GM19395 (cell line): ENCODE data around the gene PPFIA4.

Source experiments
- ATAC-seq: cut with Tn5 transposase; IDR thresholded peaks from one replicate; pipeline ENCODE4 v1.9.1; 2021; ENCODE audit warnings: mild to moderate bottlenecking, moderate library complexity; ENCODE audit not compliant: unreplicated experiment

The PPFIA4 gene

DNA sequence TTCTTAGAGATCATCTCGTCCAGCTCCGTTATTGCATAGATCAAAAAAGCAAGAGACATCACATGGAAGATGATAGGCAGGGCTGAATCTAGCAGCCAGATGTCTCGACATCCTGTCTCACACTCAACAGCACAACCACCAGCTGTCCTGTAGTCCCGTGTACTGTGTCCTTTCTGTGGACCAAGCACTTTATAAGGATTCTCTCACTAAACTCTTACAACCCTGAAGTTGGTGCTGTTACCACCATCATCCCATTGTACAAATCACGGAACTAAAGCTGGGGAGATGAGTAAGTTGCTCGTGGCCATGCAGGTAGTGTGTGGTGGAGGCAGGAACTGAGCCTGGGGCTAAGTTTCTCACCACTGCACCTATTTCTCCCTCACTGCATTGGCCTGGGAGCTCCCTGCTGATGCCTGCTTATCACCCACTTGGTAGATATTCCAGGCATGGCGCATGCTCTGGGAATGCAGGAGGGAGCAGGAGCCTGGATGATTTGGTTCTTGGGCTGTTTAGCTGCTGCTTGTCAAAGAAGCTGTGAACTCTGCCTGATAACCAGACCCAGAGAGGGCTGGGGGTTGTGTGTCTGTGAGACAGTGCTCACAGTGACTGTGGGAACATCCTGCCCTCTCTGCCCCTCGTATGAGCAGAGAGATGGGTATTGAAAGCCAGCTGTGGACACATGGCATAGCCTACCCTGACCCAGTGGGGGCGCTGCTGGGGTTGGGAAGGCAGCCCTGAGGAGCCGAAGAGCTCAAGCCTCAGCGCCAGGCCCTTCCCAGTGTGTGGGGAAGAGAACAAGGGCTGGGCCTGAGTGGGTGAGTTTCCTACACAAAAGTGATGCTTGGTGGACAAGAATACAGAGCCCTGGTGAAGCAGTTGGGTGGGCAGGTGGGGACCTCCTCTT is 13.6 kb downstream of the PPFIA4 start:
- ATAC-seq: no peak

GRCh38 chr1:203040513-203041275 is 14.4 kb downstream of the PPFIA4 start:
- no peak for ATAC-seq

GRCh38 chr1:203041351-203041932 is 15.2 kb downstream of the PPFIA4 start:
- ATAC-seq: no peak

- ATAC-seq: no peak
These were observed 17.7 kb downstream of the PPFIA4 start for GRCh38 chr1:203043830-203044545.

DNA sequence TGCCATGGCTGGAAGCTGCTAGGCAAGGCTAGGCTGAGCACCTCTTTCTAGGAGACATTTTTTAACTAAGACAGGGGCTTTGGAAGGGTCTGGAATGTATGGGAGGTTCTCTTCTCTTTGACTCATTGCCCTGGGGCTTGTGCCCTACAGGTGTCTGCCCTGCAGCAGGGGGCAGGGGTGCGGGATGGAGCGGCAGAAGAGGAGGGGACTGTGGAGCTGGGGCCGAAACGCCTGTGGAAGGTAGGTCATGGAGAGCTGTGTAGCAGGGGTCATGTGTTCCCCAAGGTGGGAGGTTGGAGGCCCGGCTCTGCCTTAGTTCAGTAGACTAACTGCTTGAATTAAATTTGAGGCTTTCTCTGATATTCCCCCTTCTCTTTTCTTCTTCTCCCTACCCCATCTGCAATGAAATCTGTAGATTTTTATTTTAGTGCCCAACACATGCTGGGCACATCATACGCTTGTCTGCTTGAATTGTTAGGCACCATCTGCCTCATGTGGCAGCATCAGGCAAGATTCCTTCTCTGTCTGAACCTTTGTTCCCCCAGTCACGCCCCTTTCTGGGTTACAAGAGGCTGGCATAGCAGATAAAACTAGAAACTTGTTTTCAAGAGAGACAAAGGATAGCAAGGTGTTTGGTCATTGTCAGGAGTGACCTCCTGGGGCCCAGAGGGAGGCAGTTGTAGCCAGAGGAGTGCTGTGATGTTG is 18.4 kb downstream of the PPFIA4 start:
- no peak for ATAC-seq

GRCh38 chr1:203045336-203045735 is 19.0 kb downstream of the PPFIA4 start:
- ATAC-seq: no peak

GRCh38 chr1:203045821-203046594 is 19.7 kb downstream of the PPFIA4 start:
- no peak for ATAC-seq

GRCh38 chr1:203046984-203047630 is 20.8 kb downstream of the PPFIA4 start:
- ATAC-seq: no peak

DNA sequence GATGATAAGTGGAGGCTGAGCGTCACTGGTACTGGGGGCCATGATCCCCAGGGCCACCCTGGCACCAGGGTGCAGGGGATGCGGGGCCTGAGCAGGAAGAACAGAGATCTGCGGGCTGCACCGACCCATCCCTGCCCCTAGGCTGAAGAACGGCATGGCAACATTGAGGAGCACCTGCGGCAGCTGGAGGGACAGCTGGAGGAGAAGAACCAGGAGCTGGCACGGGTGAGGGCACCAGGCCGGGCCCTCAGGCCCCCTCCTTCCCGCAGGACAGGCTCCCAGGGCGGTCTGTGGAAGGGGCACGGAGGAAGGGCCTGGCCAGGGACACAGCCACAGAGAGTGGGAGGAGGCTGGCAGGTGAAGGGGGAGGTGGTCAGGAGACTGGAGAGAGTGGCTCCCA is 21.8 kb downstream of the PPFIA4 start:
- no peak for ATAC-seq

- ATAC-seq: no peak
These were observed 22.3 kb downstream of the PPFIA4 start for GRCh38 chr1:203048555-203049051.

GRCh38 chr1:203049077-203049476 is 22.8 kb downstream of the PPFIA4 start:
- no peak for ATAC-seq

GRCh38 chr1:203049576-203050180 is 23.4 kb downstream of the PPFIA4 start:
- ATAC-seq: no peak

DNA sequence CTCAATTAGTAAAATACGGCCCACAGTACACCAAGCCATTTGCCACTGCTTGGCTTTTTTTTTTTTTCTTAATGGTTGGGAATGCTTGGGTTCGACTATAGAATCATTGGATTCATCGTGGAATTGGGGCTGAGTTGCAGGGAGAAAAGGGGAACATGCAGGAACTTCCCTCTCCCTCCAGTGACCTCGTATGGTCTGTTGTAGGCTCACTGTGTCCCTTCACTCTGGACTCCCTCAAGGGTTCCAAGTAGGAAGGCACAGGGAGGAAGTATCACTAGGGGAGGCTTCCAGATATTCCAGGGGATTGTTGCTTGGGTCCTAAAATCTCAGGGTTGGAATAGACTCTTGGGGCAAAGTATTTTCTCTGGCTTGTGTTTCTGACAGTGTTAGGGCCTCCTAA is 24.5 kb downstream of the PPFIA4 start:
- ATAC-seq: no peak

GRCh38 chr1:203051841-203052324 is 25.6 kb downstream of the PPFIA4 start:
- no peak for ATAC-seq

- ATAC-seq: no peak
These were observed 26.3 kb downstream of the PPFIA4 start for GRCh38 chr1:203052601-203053000.

DNA sequence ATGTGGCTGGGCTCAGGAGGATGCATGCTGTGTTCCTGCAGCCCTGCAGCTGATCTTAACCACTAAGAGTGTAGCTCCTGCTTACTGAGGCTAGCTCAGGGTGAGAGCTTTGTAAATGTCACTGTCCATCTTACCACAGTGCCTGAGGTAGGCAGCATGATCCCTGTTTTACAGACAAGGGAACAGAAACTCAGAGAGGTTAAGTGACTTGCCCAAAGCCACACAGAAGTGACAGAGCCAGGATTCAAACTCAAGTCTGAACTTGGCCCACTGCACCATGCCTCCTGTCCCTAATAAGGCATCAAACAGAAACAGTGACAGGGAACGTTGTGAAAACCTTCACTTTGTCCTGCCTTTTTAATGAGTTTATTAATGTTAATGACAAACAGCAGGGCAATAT is 27.9 kb downstream of the PPFIA4 start:
- no peak for ATAC-seq

DNA sequence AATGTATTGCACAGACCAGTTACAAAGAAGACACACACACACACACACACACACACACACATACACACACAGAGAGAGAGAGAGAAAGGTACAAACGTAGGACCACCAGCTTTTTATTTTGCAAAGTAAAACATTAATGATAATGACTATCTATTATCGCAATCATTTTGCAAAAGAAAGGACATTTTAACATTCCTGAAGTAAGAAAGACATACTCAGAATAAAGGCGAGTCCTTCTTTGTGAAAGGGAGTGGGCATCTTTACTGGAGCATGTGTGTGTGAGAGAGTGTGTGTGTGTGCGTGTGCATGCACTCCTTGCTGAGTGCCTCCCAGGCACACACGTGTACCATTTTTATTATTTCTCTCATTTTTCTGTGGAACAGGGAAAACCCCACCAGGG is 28.4 kb downstream of the PPFIA4 start:
- ATAC-seq: no peak

- ATAC-seq: no peak
These were observed 29.0 kb downstream of the PPFIA4 start for GRCh38 chr1:203055161-203055799.
